ENCODE measurements around the gene BCL2L12.

The BCL2L12 gene

GRCh38 chr19:49687150-49687549 is 21.4 kb downstream of the BCL2L12 start:
- DNase-seq, result no peak

- DNase-seq, result no peak
Measured at GRCh38 chr19:49687566-49688316, 22.0 kb downstream of the BCL2L12 start.

- DNase-seq, result no peak
Measured at GRCh38 chr19:49688531-49689132, 22.9 kb downstream of the BCL2L12 start.

- peak; percentile 70 to 77 for DNase-seq
Measured at GRCh38 chr19:49689133-49690078, 23.7 kb downstream of the BCL2L12 start, which contains the start of gene ADM5. ADM5 (plus strand) TSS chr19:49689594; CDS start chr19:49689838, 244 bp downstream.

GRCh38 chr19:49690079-49690655 is 24.4 kb downstream of the BCL2L12 start:
- DNase-seq, result no peak

GRCh38 chr19:49690656-49691242 is 25.0 kb downstream of the BCL2L12 start, which contains the start of gene CPT1C:
CPT1C (plus strand) TSS chr19:49691116; CDS start chr19:49692253, 1,137 bp downstream.
- DNase-seq, result peak; percentile 92

GRCh38 chr19:49691243-49692146 is 25.8 kb downstream of the BCL2L12 start:
- peak; percentile 72 to 78 for DNase-seq

- no peak for DNase-seq
Measured at GRCh38 chr19:49692147-49692506, 26.4 kb downstream of the BCL2L12 start.

GRCh38 chr19:49696115-49696514 is 30.4 kb downstream of the BCL2L12 start:
- no peak for DNase-seq

GRCh38 chr19:49696865-49697264 is 31.1 kb downstream of the BCL2L12 start:
- DNase-seq, result no peak

- DNase-seq, result no peak
Measured at GRCh38 chr19:49699364-49699763, 33.6 kb downstream of the BCL2L12 start.

GRCh38 chr19:49700563-49700962 is 34.8 kb downstream of the BCL2L12 start:
- DNase-seq, result no peak

GRCh38 chr19:49701271-49701786 is 35.6 kb downstream of the BCL2L12 start:
- DNase-seq, result no peak

GRCh38 chr19:49704888-49705642 is 39.3 kb downstream of the BCL2L12 start:
- DNase-seq, result no peak

- no peak for DNase-seq
Measured at GRCh38 chr19:49705919-49706318, 40.2 kb downstream of the BCL2L12 start.

GRCh38 chr19:49710372-49710951 is 44.7 kb downstream of the BCL2L12 start:
- no peak for DNase-seq

GRCh38 chr19:49712397-49712859 is 46.7 kb downstream of the BCL2L12 start:
- DNase-seq, result no peak

- DNase-seq, result no peak
Measured at GRCh38 chr19:49713236-49713845, 47.6 kb downstream of the BCL2L12 start.

- DNase-seq, result no peak
Measured at GRCh38 chr19:49716154-49716553, 50.4 kb downstream of the BCL2L12 start.

Data from NCI-H2081 (cell line).